B cell (primary cell): ENCODE measurements around the gene PCDHGB5.
A peak's percentile ranks its signal among the peaks of the same experiment; 100 is the strongest.
"Not testable (repeated sequence)": the region's sequence is repeated elsewhere in the genome, so short reads cannot be mapped to it uniquely, and the experiment has no call there.

Experiments used
- EZH2 ChIP-seq: IDR thresholded peaks from 2 replicates; pipeline ENCODE4 v1.6.1; 2012; ENCODE audit warnings: borderline replicate concordance, low read depth, mild to moderate bottlenecking, moderate library complexity, low read length; ENCODE audit not compliant: insufficient read depth, poor library complexity, severe bottlenecking
- TF ChIP-seq, protein P1 (sequence below): fragments of 200-600 bp; IDR thresholded peaks from one replicate; pipeline ENCODE4 v1.8.0; 2022; ENCODE audit warnings: antibody characterized with exemption, mild to moderate bottlenecking

DNA sequence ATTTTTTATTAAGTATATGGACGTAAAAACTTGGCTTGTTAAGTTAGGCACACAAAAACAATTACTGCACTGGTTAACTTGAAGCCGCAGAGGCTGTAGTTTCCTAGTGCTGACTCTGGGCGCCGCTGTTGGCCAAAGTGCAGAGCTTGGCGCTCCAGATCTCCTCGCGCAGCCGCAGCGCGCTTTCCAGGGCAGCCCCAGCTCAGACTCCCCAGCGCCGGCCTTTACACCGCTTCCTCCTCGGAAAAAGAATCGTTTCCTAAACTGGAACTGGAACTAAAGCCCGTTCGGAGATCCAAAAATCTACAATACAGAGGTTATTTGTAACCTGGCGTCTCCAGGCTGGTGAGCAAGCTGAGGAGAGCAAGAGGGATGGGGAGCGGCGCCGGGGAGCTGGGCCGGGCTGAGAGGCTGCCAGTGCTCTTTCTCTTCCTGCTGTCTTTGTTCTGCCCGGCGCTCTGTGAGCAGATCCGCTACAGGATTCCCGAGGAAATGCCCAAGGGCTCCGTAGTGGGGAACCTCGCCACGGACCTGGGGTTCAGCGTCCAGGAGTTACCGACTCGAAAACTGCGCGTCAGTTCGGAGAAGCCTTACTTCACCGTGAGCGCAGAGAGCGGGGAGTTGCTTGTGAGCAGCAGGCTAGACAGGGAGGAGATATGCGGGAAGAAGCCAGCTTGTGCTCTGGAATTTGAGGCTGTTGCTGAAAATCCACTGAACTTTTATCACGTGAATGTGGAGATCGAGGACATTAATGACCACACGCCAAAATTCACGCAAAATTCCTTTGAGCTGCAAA lies at the start of gene PCDHGB5:
- not testable (repeated sequence) for TF ChIP-seq EZH2
- TF ChIP-seq, protein P1, sequence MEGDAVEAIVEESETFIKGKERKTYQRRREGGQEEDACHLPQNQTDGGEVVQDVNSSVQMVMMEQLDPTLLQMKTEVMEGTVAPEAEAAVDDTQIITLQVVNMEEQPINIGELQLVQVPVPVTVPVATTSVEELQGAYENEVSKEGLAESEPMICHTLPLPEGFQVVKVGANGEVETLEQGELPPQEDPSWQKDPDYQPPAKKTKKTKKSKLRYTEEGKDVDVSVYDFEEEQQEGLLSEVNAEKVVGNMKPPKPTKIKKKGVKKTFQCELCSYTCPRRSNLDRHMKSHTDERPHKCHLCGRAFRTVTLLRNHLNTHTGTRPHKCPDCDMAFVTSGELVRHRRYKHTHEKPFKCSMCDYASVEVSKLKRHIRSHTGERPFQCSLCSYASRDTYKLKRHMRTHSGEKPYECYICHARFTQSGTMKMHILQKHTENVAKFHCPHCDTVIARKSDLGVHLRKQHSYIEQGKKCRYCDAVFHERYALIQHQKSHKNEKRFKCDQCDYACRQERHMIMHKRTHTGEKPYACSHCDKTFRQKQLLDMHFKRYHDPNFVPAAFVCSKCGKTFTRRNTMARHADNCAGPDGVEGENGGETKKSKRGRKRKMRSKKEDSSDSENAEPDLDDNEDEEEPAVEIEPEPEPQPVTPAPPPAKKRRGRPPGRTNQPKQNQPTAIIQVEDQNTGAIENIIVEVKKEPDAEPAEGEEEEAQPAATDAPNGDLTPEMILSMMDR = peak; percentile 35
